IMR-90 (cell line): ENCODE measurements around the gene SYNE1.

ENCODE experiments used
- CEBPB ChIP-seq: IDR thresholded peaks from 2 replicates; pipeline ENCODE4 v1.6.1; 2012; ENCODE audit warnings: low read depth, low read length, improper control_type of control experiment
- MXI1 ChIP-seq: IDR thresholded peaks from 2 replicates; pipeline ENCODE4 v1.6.1; 2012; ENCODE audit warnings: low read depth, mild to moderate bottlenecking, low read length, moderate library complexity, borderline replicate concordance
- POLR2A ChIP-seq: IDR thresholded peaks from 2 replicates; pipeline ENCODE4 v1.6.1; 2012; ENCODE audit warnings: mild to moderate bottlenecking, low read depth, low read length
- RAD21 ChIP-seq: IDR thresholded peaks from 2 replicates; pipeline ENCODE4 v1.6.1; 2012; ENCODE audit warnings: low read length, improper control_type of control experiment
- RFX5 ChIP-seq: IDR thresholded peaks from 2 replicates; pipeline ENCODE4 v1.8.0; 2012; ENCODE audit warnings: low read depth, mild to moderate bottlenecking, low read length, moderate library complexity
- TF ChIP-seq, protein P1 (sequence below): conservative IDR thresholded peaks from 2 replicates; pipeline ENCODE4 v1.5.1; 2012; ENCODE audit warnings: mild to moderate bottlenecking, low read depth, low read length, improper control_type of control experiment
- TF ChIP-seq, protein P2 (sequence below): fragments of 150-350 bp; IDR thresholded peaks from 2 replicates; pipeline ENCODE4 v1.6.1; 2017; ENCODE audit warnings: mild to moderate bottlenecking, antibody characterized with exemption, low read length, low read depth

DNA sequence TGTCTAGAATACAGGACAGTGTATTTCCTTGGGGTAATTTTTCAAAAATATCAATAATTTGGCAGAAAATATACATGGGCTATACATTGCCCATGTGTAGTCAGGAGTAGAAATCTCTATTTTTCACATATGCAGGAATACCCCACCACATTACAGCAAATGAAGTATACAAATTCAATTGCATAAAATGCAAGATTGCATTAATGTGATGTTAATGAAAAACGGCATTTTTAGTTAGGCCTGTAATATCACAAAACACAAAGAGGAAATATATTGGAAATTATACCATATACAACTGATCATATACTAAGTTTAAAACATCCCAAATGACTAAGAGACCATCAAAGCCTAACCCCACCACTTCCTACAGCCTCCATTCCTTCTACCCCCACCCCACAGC, 154.9 kb downstream of the SYNE1 start:
- TF ChIP-seq, protein P1, sequence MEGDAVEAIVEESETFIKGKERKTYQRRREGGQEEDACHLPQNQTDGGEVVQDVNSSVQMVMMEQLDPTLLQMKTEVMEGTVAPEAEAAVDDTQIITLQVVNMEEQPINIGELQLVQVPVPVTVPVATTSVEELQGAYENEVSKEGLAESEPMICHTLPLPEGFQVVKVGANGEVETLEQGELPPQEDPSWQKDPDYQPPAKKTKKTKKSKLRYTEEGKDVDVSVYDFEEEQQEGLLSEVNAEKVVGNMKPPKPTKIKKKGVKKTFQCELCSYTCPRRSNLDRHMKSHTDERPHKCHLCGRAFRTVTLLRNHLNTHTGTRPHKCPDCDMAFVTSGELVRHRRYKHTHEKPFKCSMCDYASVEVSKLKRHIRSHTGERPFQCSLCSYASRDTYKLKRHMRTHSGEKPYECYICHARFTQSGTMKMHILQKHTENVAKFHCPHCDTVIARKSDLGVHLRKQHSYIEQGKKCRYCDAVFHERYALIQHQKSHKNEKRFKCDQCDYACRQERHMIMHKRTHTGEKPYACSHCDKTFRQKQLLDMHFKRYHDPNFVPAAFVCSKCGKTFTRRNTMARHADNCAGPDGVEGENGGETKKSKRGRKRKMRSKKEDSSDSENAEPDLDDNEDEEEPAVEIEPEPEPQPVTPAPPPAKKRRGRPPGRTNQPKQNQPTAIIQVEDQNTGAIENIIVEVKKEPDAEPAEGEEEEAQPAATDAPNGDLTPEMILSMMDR, result no peak
- TF ChIP-seq POLR2A (no peak), RFX5 (no peak), CEBPB (no peak), MXI1 (no peak), RAD21 (no peak)
- TF ChIP-seq, protein P2, sequence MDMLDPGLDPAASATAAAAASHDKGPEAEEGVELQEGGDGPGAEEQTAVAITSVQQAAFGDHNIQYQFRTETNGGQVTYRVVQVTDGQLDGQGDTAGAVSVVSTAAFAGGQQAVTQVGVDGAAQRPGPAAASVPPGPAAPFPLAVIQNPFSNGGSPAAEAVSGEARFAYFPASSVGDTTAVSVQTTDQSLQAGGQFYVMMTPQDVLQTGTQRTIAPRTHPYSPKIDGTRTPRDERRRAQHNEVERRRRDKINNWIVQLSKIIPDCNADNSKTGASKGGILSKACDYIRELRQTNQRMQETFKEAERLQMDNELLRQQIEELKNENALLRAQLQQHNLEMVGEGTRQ, result no peak
